Nucleus accumbens (tissue), 56 donors: ENCODE data around the gene SNX6.
"Not testable (repeated sequence)": the region's sequence is repeated elsewhere in the genome, so short reads cannot be mapped to it uniquely, and the experiment has no call there.

ENCODE experiments used
- DNase-seq, 56 donors: peaks; one replicate each; lab custom pipeline; 2025; lab: John Stamatoyannopoulos, UW

Gene SNX6

GRCh38 chr14:34569750-34570149 is 60.2 kb downstream of the SNX6 start:
- DNase-seq: no peak

- no peak for DNase-seq
These were observed 61.1 kb downstream of the SNX6 start for GRCh38 chr14:34568803-34569202.

GRCh38 chr14:34562776-34563150 is 67.2 kb downstream of the SNX6 start:
- no peak for DNase-seq

GRCh38 chr14:34562037-34562775 is 67.7 kb downstream of the SNX6 start:
- not testable (repeated sequence) for DNase-seq

GRCh38 chr14:34556498-34556829 is 73.5 kb downstream of the SNX6 start:
- not testable (repeated sequence) for DNase-seq

GRCh38 chr14:34555583-34556497 is 74.1 kb downstream of the SNX6 start:
- DNase-seq: not testable (repeated sequence)

- DNase-seq: no peak
These were observed 75.3 kb downstream of the SNX6 start for GRCh38 chr14:34554540-34555250.

GRCh38 chr14:34549276-34549966 is 80.5 kb downstream of the SNX6 start:
- not testable (repeated sequence) for DNase-seq

- no peak for DNase-seq
These were observed 81.4 kb downstream of the SNX6 start for GRCh38 chr14:34548472-34548981.

GRCh38 chr14:34547136-34547520 is 82.8 kb downstream of the SNX6 start:
- not testable (repeated sequence) for DNase-seq

- DNase-seq: not testable (repeated sequence)
These were observed 83.4 kb downstream of the SNX6 start for GRCh38 chr14:34546272-34547135.

- not testable (repeated sequence) for DNase-seq
These were observed 89.5 kb downstream of the SNX6 start for GRCh38 chr14:34540181-34541059.

- no peak for DNase-seq
These were observed 90.4 kb downstream of the SNX6 start, which contains the start of gene EAPP for GRCh38 chr14:34539407-34540180. TSS of gene EAPP (minus strand) at chr14:34539701. CDS start at chr14:34539628, 73 bp downstream.

GRCh38 chr14:34538871-34539406 is 91.0 kb downstream of the SNX6 start:
- DNase-seq: no peak

- DNase-seq: not testable (repeated sequence)
These were observed 91.9 kb downstream of the SNX6 start for GRCh38 chr14:34538096-34538495.

GRCh38 chr14:34537677-34538009 is 92.3 kb downstream of the SNX6 start:
- DNase-seq: no peak
